HS-5 (cell line): ENCODE data around the gene HEG1.

Experiments used
- DNase-seq: peaks from one replicate; pipeline ENCODE4 v3.0.0-alpha.2; 2012; ENCODE audit warnings: low read depth

The HEG1 gene

GRCh38 chr3:124942613-124943012 lies 113.2 kb downstream of the HEG1 start:
- DNase-seq = no peak

- no peak for DNase-seq
Observed at GRCh38 chr3:124941771-124942170, 114.0 kb downstream of the HEG1 start.

DNA sequence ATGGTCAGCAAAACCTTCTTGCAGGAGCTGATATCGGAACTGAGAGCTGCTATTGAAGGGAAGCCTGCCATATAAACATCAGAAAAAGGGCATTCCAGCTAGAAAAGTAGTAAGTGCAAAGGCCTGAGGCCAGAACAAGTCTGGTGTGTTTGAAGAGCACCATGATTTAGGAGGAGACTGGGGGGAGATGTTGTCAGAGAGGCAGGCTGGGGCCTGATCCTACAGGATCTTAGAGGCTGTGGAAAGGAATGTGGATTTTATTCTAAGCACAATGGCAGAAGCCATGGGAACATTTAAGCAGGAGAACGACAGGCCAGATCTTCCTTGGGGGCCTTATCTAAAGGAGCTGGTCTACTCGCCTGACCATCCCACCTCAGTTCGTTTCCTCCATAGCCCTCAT lies 116.1 kb downstream of the HEG1 start:
- DNase-seq = no peak

DNA sequence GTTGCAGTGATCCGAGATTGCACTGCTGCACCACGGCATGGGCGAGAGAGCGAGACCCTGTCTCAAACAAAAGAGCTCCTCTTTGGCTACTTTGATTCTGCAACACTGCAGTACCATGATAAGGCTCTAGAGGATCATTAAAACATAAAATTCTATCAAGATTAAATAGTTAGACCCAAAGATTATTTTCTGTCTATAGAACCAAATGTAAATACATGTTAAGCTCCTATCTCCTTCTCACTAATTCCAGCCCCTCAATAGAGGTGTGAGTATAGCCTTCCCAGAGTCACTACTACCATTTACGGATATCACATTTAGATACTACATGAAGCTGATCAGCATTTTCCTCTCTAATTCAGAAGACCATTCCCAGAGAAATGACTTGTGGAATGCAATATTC lies 116.9 kb downstream of the HEG1 start:
- no peak for DNase-seq

GRCh38 chr3:124937049-124937448 lies 118.7 kb downstream of the HEG1 start:
- no peak for DNase-seq

GRCh38 chr3:124935794-124936542 lies 119.8 kb downstream of the HEG1 start:
- no peak for DNase-seq

GRCh38 chr3:124935264-124935663 lies 120.5 kb downstream of the HEG1 start:
- DNase-seq = no peak

GRCh38 chr3:124934577-124934976 lies 121.2 kb downstream of the HEG1 start, which contains the start of gene MUC13:
Gene MUC13 (minus strand): TSS chr3:124934751. CDS start chr3:124934712, 39 bp downstream.
- DNase-seq = no peak

DNA sequence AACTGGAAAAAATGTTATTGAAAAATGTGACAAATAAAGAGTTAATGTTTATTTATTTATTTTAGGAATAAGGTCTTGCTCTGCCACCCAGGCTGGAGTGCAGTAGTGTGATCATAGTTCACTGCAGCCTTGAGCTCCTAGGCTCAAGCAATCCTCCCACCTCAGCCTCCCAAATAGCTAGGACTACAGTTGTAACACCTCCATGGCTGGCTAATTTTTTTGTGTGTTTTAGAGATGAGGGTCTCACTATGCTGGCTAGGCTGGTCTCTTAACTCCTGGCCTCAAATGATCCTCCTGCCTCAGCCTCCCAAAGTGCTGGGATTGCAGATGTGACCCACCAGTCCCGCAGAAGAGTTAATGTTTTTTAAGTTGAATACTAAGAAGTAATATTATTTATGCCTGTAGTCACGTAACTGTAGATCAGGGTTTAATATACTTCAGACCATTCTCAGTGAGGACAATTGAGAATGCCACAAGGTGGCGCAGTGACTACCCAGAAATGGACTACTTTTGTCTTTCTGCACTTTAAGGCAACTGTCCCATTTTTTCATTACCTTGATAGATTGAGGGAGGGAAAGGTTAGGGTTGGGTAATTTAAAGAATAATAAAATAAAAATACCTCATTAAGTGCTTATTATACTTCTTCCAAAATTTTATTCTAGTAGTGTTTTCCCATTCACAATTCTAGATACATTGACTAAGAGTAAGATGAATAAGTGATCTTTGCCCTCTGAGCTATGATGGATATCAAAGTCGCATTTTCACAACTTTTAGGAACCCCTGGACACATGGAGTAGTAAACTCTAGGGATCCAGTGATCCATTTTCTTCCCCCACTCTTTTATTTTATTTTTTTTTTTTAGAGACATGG lies 127.2 kb downstream of the HEG1 start:
- DNase-seq = peak; percentile 38

- DNase-seq = no peak
Observed at GRCh38 chr3:124927574-124928045, 128.2 kb downstream of the HEG1 start.

- no peak for DNase-seq
Observed at GRCh38 chr3:124926426-124927101, 129.2 kb downstream of the HEG1 start.

- no peak for DNase-seq
Observed at GRCh38 chr3:124924741-124925140, 131.1 kb downstream of the HEG1 start.

DNA sequence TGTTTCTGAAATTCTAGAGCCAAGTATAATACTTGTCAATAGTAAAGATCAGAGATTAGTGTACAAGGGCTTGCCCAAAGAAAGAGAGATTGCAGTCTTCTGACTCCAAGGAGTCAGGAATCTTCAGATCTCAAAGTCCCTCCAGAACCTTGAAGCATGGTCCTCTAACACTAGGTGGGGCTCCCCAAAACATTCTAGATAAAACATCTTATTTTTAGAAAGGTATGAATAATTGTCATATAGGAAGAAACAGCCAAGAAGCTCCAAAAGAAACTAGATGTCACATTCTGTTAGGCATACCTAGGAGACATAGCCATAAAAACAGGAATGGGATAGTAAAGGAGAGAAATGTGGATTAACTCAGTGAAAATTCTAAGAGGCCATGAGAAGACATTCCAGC lies 132.0 kb downstream of the HEG1 start:
- no peak for DNase-seq

DNA sequence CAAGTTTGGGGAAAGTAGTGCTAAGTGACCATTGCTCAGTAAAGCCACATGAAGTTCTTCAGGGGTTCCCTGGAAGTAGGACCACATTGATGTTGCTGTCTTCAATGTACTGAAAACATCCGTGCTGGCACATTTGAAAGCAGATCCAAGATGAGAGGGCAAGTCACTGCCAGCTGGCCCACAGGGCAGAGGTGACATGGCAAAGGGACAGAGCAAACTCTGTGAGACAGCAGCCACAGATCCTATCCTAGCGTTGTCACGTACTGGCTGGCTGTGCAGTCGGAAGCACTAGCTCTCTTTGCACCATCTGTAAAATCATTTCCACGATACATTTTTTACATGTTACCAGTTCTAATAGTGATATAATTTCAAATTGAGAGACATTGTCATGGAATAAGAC lies 135.1 kb downstream of the HEG1 start:
- DNase-seq = no peak

DNA sequence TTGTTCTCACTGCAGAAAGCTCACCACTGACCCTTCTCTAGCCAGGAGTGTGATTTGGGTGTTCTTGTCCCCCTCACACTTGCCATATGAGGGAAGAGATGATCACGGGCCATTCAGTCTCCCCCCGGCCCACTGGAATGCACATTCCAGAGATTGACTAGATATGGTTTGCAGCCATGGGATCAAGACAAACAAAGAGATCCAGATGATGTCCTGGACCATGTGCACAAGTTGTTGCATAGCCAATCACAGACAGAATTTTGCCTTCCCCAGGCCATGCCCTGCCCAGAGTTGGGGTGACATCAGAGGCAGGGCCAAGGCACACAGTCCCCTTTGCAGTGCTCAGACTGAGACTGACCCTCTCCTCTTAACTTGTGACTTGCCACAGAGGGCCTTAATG lies 136.0 kb downstream of the HEG1 start:
- no peak for DNase-seq

- DNase-seq = no peak
Observed at GRCh38 chr3:124918524-124918923, 137.3 kb downstream of the HEG1 start.

- DNase-seq = no peak
Observed at GRCh38 chr3:124916837-124917409, 138.9 kb downstream of the HEG1 start.
